OCI-LY1 (cell line): ENCODE data around the gene PTPRO.

Experiments
- H2AFZ ChIP-seq: fragments of 200-600 bp; sonication (generic), shearing (Covaris generic); 2 replicates; pipeline ENCODE4 v1.6.0; 2014; ENCODE audit warnings: antibody characterized with exemption, mild to moderate bottlenecking, low read length
- H3F3A ChIP-seq: fragments of 200-600 bp; sonication (generic), shearing (Covaris generic); 2 replicates; pipeline ENCODE4 v1.6.0; 2014; ENCODE audit warnings: mild to moderate bottlenecking, antibody characterized with exemption, low read length, moderate library complexity; ENCODE audit not compliant: insufficient read depth
- H3K27ac ChIP-seq: fragments of 200-600 bp; sonication (generic); 2 replicates; pipeline ENCODE4 v1.5.1; 2014; ENCODE audit warnings: low read length, mixed run types, mild to moderate bottlenecking, low read depth; ENCODE audit not compliant: poor library complexity, severe bottlenecking
- H3K27me3 ChIP-seq: fragments of 200-600 bp; sonication (generic); 2 replicates; pipeline ENCODE4 v1.6.0; 2014; ENCODE audit warnings: antibody characterized with exemption, mild to moderate bottlenecking, low read length, moderate library complexity; ENCODE audit not compliant: insufficient read depth
- H3K36me3 ChIP-seq: fragments of 200-600 bp; sonication (generic); 2 replicates; pipeline ENCODE4 v1.6.1; 2014; ENCODE audit warnings: mild to moderate bottlenecking, antibody characterized with exemption, low read length, moderate library complexity, mixed read lengths; ENCODE audit not compliant: insufficient read depth
- H3K4me1 ChIP-seq: fragments of 200-600 bp; sonication (generic); 2 replicates; pipeline ENCODE4 v1.5.1; 2014; ENCODE audit warnings: mild to moderate bottlenecking, low read length, moderate library complexity; ENCODE audit not compliant: insufficient read depth, severe bottlenecking
- H3K4me2 ChIP-seq: fragments of 200-600 bp; sonication (generic), shearing (Covaris generic); 2 replicates; pipeline ENCODE4 v1.6.1; 2014; ENCODE audit warnings: low read length
- H3K4me3 ChIP-seq: fragments of 200-600 bp; sonication (generic); 2 replicates; pipeline ENCODE4 v1.5.1; 2014; ENCODE audit warnings: low read length, low read depth, mild to moderate bottlenecking, mixed read lengths; ENCODE audit not compliant: poor library complexity, severe bottlenecking
- H3K79me2 ChIP-seq: fragments of 200-600 bp; shearing (Covaris generic); 2 replicates; pipeline ENCODE4 v1.6.1; 2016; ENCODE audit warnings: mixed run types, low read length, mixed read lengths; ENCODE audit not compliant: insufficient read depth
- H3K9ac ChIP-seq: fragments of 200-600 bp; sonication (generic), shearing (Covaris generic); 2 replicates; pipeline ENCODE4 v1.6.1; 2014; ENCODE audit warnings: mild to moderate bottlenecking, low read length, mixed read lengths
- H3K9me2 ChIP-seq: fragments of 200-600 bp; sonication (generic), shearing (Covaris generic); 2 replicates; pipeline ENCODE4 v1.6.1; 2014; ENCODE audit warnings: low read depth, mild to moderate bottlenecking, low read length, mixed read lengths
- H3K9me3 ChIP-seq: fragments of 200-600 bp; shearing (Covaris generic); 2 replicates; pipeline ENCODE4 v1.6.1; 2014; ENCODE audit warnings: low read length, mixed read lengths
- H4K20me1 ChIP-seq: fragments of 200-600 bp; sonication (generic), shearing (Covaris generic); 2 replicates; pipeline ENCODE4 v1.6.0; 2016; ENCODE audit warnings: mild to moderate bottlenecking, low read length; ENCODE audit not compliant: insufficient read depth
- EZH2 ChIP-seq: fragments of 200-600 bp; sonication (generic), shearing (Covaris generic); IDR thresholded peaks from 2 replicates; pipeline ENCODE4 v1.8.0; 2017; ENCODE audit warnings: borderline replicate concordance, mixed run types, mild to moderate bottlenecking, antibody characterized with exemption, low read length, moderate library complexity, mixed read lengths
- TF ChIP-seq, protein P1 (sequence below): fragments of 200-600 bp; sonication (generic), shearing (Covaris generic); IDR thresholded peaks from 2 replicates; pipeline ENCODE4 v1.5.1; 2017; ENCODE audit warnings: mild to moderate bottlenecking, antibody characterized with exemption, low read length, moderate library complexity, mixed read lengths

PTPRO gene

GRCh38 chr12:15515010-15515409 is 192.7 kb downstream of the PTPRO start:
- H3K4me1 ChIP-seq: no peaks in the 10 kb centered on the region
- H3K9me2 ChIP-seq: no peaks in the 10 kb centered on the region
- no peak overlapping the region for H3K9ac ChIP-seq
- H3K27me3 ChIP-seq: no peaks in the 10 kb centered on the region
- no peak overlapping the region for H2AFZ ChIP-seq
- H3F3A ChIP-seq: no peaks in the 10 kb centered on the region
- H3K4me3 ChIP-seq: no peak overlapping the region
- no peak overlapping the region for H3K4me2 ChIP-seq
- no peaks in the 10 kb centered on the region for H4K20me1 ChIP-seq
- TF ChIP-seq EZH2: no peak
- TF ChIP-seq, protein P1, sequence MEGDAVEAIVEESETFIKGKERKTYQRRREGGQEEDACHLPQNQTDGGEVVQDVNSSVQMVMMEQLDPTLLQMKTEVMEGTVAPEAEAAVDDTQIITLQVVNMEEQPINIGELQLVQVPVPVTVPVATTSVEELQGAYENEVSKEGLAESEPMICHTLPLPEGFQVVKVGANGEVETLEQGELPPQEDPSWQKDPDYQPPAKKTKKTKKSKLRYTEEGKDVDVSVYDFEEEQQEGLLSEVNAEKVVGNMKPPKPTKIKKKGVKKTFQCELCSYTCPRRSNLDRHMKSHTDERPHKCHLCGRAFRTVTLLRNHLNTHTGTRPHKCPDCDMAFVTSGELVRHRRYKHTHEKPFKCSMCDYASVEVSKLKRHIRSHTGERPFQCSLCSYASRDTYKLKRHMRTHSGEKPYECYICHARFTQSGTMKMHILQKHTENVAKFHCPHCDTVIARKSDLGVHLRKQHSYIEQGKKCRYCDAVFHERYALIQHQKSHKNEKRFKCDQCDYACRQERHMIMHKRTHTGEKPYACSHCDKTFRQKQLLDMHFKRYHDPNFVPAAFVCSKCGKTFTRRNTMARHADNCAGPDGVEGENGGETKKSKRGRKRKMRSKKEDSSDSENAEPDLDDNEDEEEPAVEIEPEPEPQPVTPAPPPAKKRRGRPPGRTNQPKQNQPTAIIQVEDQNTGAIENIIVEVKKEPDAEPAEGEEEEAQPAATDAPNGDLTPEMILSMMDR: no peak
- no peaks in the 10 kb centered on the region for H3K79me2 ChIP-seq
- H3K9me3 ChIP-seq: no peaks in the 10 kb centered on the region
- H3K36me3 ChIP-seq: no peaks in the 10 kb centered on the region
- no peak overlapping the region for H3K27ac ChIP-seq

DNA sequence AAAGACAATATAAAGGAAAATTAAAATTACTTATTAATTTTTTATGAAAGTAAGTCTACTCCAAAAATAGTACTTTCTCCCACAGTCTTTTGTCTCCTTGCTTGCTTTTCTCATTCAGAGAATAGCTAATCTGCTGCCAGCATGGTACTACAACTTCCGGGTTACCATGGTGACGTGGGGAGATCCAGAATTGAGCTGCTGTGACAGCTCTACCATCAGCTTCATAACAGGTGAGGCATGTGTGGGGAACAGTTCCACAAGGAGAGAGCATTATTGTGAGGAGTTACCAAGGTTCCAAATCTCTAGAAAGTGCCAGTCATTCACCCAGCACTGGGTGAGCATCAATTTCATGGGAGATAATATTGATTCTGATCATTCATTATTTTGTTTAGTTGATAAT is 197.8 kb downstream of the PTPRO start:
- TF ChIP-seq, protein P1: no peak
- TF ChIP-seq EZH2: no peak
- Histone ChIP-seq H4K20me1 (no peaks in the 10 kb centered on the region), H3K4me2 (no peak overlapping the region), H3K79me2 (no peaks in the 10 kb centered on the region), H2AFZ (no peak overlapping the region), H3K4me3 (no peak overlapping the region), H3K9ac (no peak overlapping the region), H3K36me3 (no peaks in the 10 kb centered on the region), H3K4me1 (no peaks in the 10 kb centered on the region), H3F3A (no peaks in the 10 kb centered on the region), H3K9me2 (no peaks in the 10 kb centered on the region), H3K27ac (no peak overlapping the region), H3K9me3 (no peaks in the 10 kb centered on the region), H3K27me3 (no peaks in the 10 kb centered on the region)

- Histone ChIP-seq H3K9me2 (no peaks in the 10 kb centered on the region), H3K9ac (no peak overlapping the region), H3F3A (no peaks in the 10 kb centered on the region), H3K27me3 (no peaks in the 10 kb centered on the region), H3K4me3 (no peak overlapping the region), H2AFZ (no peak overlapping the region), H3K27ac (no peak overlapping the region), H3K4me2 (no peak overlapping the region), H3K79me2 (no peaks in the 10 kb centered on the region), H4K20me1 (no peaks in the 10 kb centered on the region), H3K36me3 (no peaks in the 10 kb centered on the region), H3K9me3 (no peaks in the 10 kb centered on the region), H3K4me1 (peaks cover 3% of the 10 kb centered on the region)
- TF ChIP-seq EZH2: no peak
- TF ChIP-seq, protein P1: no peak
These were observed 198.5 kb downstream of the PTPRO start for GRCh38 chr12:15520844-15521243.
